ENCODE measurements around the gene RHBDL3. TPM values are rescaled to one million over a fixed set of nuclear protein-coding genes. Genes with fewer than 3 reads are reported as not detected.

RHBDL3 gene
- polyA plus RNA-seq, 2 of the 4 experiments (the other 2 are of a cell fraction), result 2.0 to 6.6 TPM

- DNase-seq (ENCODE audit: low read depth in 1 of 2, low spot score in 1 of 2), result no peak
- peak; percentile 30 to 67; a peak in 3 of 6 replicates for ATAC-seq
- POLR2A ChIA-PET, result no interaction called here
- H3K4me1 ChIP-seq, result peaks cover 14% of the 10 kb centered on the region; the same call in 2 of the 3 replicates
- FAIRE-seq, result no peak
- H3K4me3 ChIP-seq, result no peak overlapping the region
- H3K4me2 ChIP-seq, result no peak overlapping the region
- no peak overlapping the region for H3K27ac ChIP-seq
- WGBS (ENCODE audit: missing lambda C conversion rate), result 79% methylated on average over 10 of the region's 10 CpGs
- no peak for TF ChIP-seq CBX2 (IDR thresholded peaks at IDR 0.05; ENCODE audit: borderline replicate concordance, low read depth)
- no peak for TF ChIP-seq MAX (IDR thresholded peaks at IDR 0.05)
- no peak for TF ChIP-seq ZSCAN20 (CRISPR knock-in tag; IDR thresholded peaks at IDR 0.05)
- no peak for TF ChIP-seq NR3C1 (IDR thresholded peaks at IDR 0.05)
- TF ChIP-seq, protein P1, sequence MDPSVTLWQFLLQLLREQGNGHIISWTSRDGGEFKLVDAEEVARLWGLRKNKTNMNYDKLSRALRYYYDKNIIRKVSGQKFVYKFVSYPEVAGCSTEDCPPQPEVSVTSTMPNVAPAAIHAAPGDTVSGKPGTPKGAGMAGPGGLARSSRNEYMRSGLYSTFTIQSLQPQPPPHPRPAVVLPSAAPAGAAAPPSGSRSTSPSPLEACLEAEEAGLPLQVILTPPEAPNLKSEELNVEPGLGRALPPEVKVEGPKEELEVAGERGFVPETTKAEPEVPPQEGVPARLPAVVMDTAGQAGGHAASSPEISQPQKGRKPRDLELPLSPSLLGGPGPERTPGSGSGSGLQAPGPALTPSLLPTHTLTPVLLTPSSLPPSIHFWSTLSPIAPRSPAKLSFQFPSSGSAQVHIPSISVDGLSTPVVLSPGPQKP (IDR thresholded peaks at IDR 0.05; ENCODE audit: low read depth, low read length), result no peak
- TF ChIP-seq NPAS2 (CRISPR knock-in tag; IDR thresholded peaks at IDR 0.05; ENCODE audit: borderline replicate concordance), result no peak
- TF ChIP-seq HOXA7 (CRISPR knock-in tag; IDR thresholded peaks at IDR 0.05), result no peak
- TF ChIP-seq ZC3H11A (IDR thresholded peaks at IDR 0.05), result no peak
- no peak for TF ChIP-seq PHF8 (IDR thresholded peaks at IDR 0.05; ENCODE audit: borderline replicate concordance, low read depth)
- TF ChIP-seq RNF2 (IDR thresholded peaks at IDR 0.05; ENCODE audit: borderline replicate concordance, low read depth), result no peak
- CTCF ChIA-PET, result interaction anchor here (0.5 to 4.2 kb wide), 7 partner anchors 10 to 118 kb away, joined by 3 to 27 read pairs (median 5); no protein-coding TSS in a partner anchor
- no peaks in the 10 kb centered on the region for H3K9me3 ChIP-seq
Observed at GRCh38 chr17:32287804-32288511, 22.3 kb downstream of the RHBDL3 start.

- CTCF ChIA-PET, result interaction anchor here (1.1 to 4.2 kb wide), 4 partner anchors 11 to 44 kb away, joined by 5 to 27 read pairs (median 10); no protein-coding TSS in a partner anchor
- no peak for ATAC-seq
- FAIRE-seq, result no peak
Observed at GRCh38 chr17:32288615-32289014, 23.0 kb downstream of the RHBDL3 start.

DNA sequence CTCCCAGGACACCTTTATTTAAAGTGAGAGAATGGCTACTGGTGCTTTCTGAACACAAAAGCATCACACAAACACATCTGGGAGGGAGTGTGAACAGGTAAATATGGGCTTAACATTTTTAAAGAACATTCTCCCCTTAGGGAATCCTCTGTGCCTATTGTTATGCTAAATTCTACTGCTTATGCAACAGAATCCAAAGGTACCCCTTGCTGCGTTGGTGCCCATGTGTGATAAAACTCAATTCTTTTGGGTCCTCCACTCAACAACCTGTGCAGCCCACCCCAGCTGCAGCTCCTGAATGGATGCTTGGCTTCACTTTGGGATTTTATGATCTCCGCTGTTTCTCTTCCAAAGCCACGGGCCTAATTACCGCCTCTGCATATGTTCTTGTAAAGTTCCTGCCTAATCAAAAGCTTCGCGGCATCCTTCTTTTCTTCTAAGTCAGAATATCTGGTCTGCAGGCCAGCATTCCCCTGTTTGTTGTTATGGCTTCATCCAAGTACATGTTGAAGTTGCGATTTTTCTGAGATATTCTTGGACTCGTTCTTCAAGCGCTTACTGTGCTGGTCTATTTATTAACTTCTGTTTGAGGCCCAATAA lies 23.9 kb downstream of the RHBDL3 start:
- Histone ChIP-seq H3K4me3 (no peak overlapping the region), H3K27ac (no peak overlapping the region), H3K4me2 (no peak overlapping the region), H3K9me3 (no peaks in the 10 kb centered on the region), H3K4me1 (peaks cover 9% of the 10 kb centered on the region; the same call in 2 of the 3 replicates)
- ChIA-PET POLR2A (no interaction called here), CTCF (interaction anchor here (0.7 to 1.6 kb wide), 2 partner anchors 18 to 37 kb away, joined by 3 to 4 read pairs; no protein-coding TSS in a partner anchor)
- ATAC-seq, result no peak
- WGBS (ENCODE audit: missing lambda C conversion rate), result 90% methylated on average over 9 of the region's 9 CpGs
- TF ChIP-seq NR3C1 (IDR thresholded peaks at IDR 0.05) (no peak), PHF8 (IDR thresholded peaks at IDR 0.05; ENCODE audit: borderline replicate concordance, low read depth) (no peak)
- no peak for FAIRE-seq
- no peak for DNase-seq (ENCODE audit: low read depth in 1 of 2, low spot score in 1 of 2)

More at GRCh38 chr17:32288615-32289014, 23.0 kb downstream of the RHBDL3 start:
- WGBS (ENCODE audit: missing lambda C conversion rate), result 90% methylated on average over 11 of the region's 11 CpGs
- POLR2A ChIA-PET, result no interaction called here
- no peak overlapping the region for H3K4me3 ChIP-seq
- no peak overlapping the region for H3K4me2 ChIP-seq
- H3K9me3 ChIP-seq, result no peaks in the 10 kb centered on the region
- DNase-seq (ENCODE audit: low read depth in 1 of 2, low spot score in 1 of 2), result no peak
- peaks cover 14% of the 10 kb centered on the region; the same call in 2 of the 3 replicates for H3K4me1 ChIP-seq
- H3K27ac ChIP-seq, result no peak overlapping the region
- TF ChIP-seq MAZ (IDR thresholded peaks at IDR 0.05; ENCODE audit: borderline replicate concordance, low read depth, low read length) (no peak), TP53 (CRISPR knock-in tag; IDR thresholded peaks at IDR 0.05) (no peak), JUNB (IDR thresholded peaks at IDR 0.05) (no peak), SMC3 (IDR thresholded peaks at IDR 0.05) (no peak), MYC (IDR thresholded peaks at IDR 0.05; ENCODE audit: borderline replicate concordance, low read length) (no peak), EHMT2 (IDR thresholded peaks at IDR 0.05; ENCODE audit: low read depth) (no peak)

DNA sequence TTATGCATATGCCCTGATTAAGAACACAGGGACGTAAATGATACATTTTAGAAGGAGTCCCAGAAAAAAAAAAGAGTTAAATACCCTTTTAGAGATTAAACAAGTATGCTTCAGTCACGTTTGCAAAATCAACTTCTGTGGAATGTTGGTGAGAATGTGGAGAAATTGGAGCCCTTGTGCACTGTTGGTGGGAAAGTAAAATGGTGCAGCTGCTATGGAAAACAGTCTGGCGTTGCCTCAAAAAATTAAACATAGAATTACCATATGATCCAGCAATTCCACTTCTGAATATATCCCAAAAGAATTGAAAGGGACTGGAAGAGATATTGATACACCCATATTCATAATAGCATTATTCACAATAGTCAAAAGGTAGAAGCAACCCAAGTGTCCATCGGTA lies 26.5 kb downstream of the RHBDL3 start:
- Histone ChIP-seq H3K4me3 (no peak overlapping the region), H3K4me1 (no peaks in the 10 kb centered on the region), H3K9me3 (no peaks in the 10 kb centered on the region), H3K27ac (no peak overlapping the region), H3K4me2 (no peak overlapping the region)
- DNase-seq (ENCODE audit: low read depth in 1 of 2, low spot score in 1 of 2) (no peak), ATAC-seq (no peak), FAIRE-seq (peak; percentile 79)
- POLR2A ChIA-PET, result no interaction called here
- CTCF ChIA-PET, result interaction anchor here (0.7 to 1.1 kb wide), 3 partner anchors 15 to 663 kb away, joined by 3 to 6 read pairs (median 4); no protein-coding TSS in a partner anchor
- WGBS (ENCODE audit: missing lambda C conversion rate), result 55% methylated on average over 4 of the region's 4 CpGs
- no peak for TF ChIP-seq GATA3 (IDR thresholded peaks at IDR 0.05; ENCODE audit: borderline replicate concordance)
- TF ChIP-seq HMGXB4 (CRISPR knock-in tag; IDR thresholded peaks at IDR 0.05; ENCODE audit: borderline replicate concordance), result no peak
- no peak for TF ChIP-seq POLR2AphosphoS2 (conservative IDR thresholded peaks at IDR 0.05; ENCODE audit: low read length)
- no peak for TF ChIP-seq SMC3 (IDR thresholded peaks at IDR 0.05)
- TF ChIP-seq NFE2L2 (conservative IDR thresholded peaks at IDR 0.05; ENCODE audit: low read length), result no peak
- TF ChIP-seq ZFP36 (IDR thresholded peaks at IDR 0.05; ENCODE audit: borderline replicate concordance, partially characterized antibody), result no peak
- TF ChIP-seq, protein P1 (IDR thresholded peaks at IDR 0.05; ENCODE audit: low read depth, low read length), result no peak
- TF ChIP-seq EP300 (IDR thresholded peaks at IDR 0.05), result no peak
- TF ChIP-seq JUN (IDR thresholded peaks at IDR 0.05), result no peak
- no peak for TF ChIP-seq RFX5 (IDR thresholded peaks at IDR 0.05)
- no peak for TF ChIP-seq MAX (IDR thresholded peaks at IDR 0.05)
- TF ChIP-seq MAZ (IDR thresholded peaks at IDR 0.05; ENCODE audit: borderline replicate concordance, low read depth, low read length), result no peak

Measured in A549 (cell line).